HepG2 (cell line): ENCODE results near the gene ZNF556. TPM values are rescaled to one million over a fixed set of nuclear protein-coding genes. Genes with fewer than 3 reads are reported as not detected.

Source experiments
- CHD2 ChIP-seq: IDR thresholded peaks from 2 replicates; pipeline ENCODE4 v1.6.1; 2011; ENCODE audit warnings: low read depth, low read length, improper control_type of control experiment
- EP300 ChIP-seq, 3 experiments: sonication (generic) in 1 of 3; formaldehyde crosslinking in 1 of 3; IDR thresholded peaks; 2 replicates each; pipeline versions ENCODE4 v1.5.1 to v1.6.1; 2011 to 2020; ENCODE audit warnings: low read depth in 2 of 3, low read length in 2 of 3, borderline replicate concordance in 1 of 3, improper control_type of control experiment in 1 of 3, mild to moderate bottlenecking in 1 of 3, missing genetic modification reagents in 1 of 3, moderate library complexity in 1 of 3
- FOSL1 ChIP-seq: sonication (generic); formaldehyde crosslinking; IDR thresholded peaks from 2 replicates; pipeline ENCODE4 v1.9.0; 2021; ENCODE audit warnings: missing genetic modification reagents, borderline replicate concordance
- HDAC1 ChIP-seq: sonication (generic); formaldehyde crosslinking; IDR thresholded peaks from 2 replicates; pipeline ENCODE4 v1.5.1; 2020; ENCODE audit warnings: mild to moderate bottlenecking, missing genetic modification reagents
- HNRNPK ChIP-seq: fragments of 200-400 bp; formaldehyde crosslinking; IDR thresholded peaks from 2 replicates; pipeline ENCODE4 v1.6.1; 2018; ENCODE audit warnings: low read length, low read depth, moderate library complexity, mild to moderate bottlenecking; ENCODE audit not compliant: poor library complexity, severe bottlenecking
- NR2C2 ChIP-seq: sonication (generic); formaldehyde crosslinking; IDR thresholded peaks from 2 replicates; pipeline ENCODE4 v1.4.0; 2020; ENCODE audit warnings: missing genetic modification reagents, mild to moderate bottlenecking, moderate library complexity, borderline replicate concordance
- PTBP1 ChIP-seq: fragments of 200-400 bp; formaldehyde crosslinking; IDR thresholded peaks from 2 replicates; pipeline ENCODE4 v1.6.1; 2018; ENCODE audit warnings: low read length, low read depth; ENCODE audit not compliant: poor library complexity, severe bottlenecking
- SATB2 ChIP-seq: sonication (generic); formaldehyde crosslinking; IDR thresholded peaks from 2 replicates; pipeline ENCODE4 v1.5.0; 2020; ENCODE audit warnings: missing genetic modification reagents
- TMF1 ChIP-seq: sonication (generic); formaldehyde crosslinking; IDR thresholded peaks from 2 replicates; pipeline ENCODE4 v1.8.1; 2022; ENCODE audit warnings: low read depth, missing genetic modification reagents
- ZBTB20 ChIP-seq: sonication (generic); formaldehyde crosslinking; IDR thresholded peaks from 2 replicates; pipeline ENCODE4 v1.8.1; 2023; ENCODE audit warnings: missing genetic modification reagents, low read depth, mild to moderate bottlenecking, borderline replicate concordance
- ZNF232 ChIP-seq: sonication (generic); formaldehyde crosslinking; IDR thresholded peaks from 2 replicates; pipeline ENCODE4 v1.4.0; 2020; ENCODE audit warnings: missing genetic modification reagents, borderline replicate concordance
- ZNF234 ChIP-seq: sonication (generic); formaldehyde crosslinking; conservative IDR thresholded peaks from 2 replicates; pipeline ENCODE4 v1.5.1; 2020; ENCODE audit warnings: mild to moderate bottlenecking, missing genetic modification reagents
- ZNF251 ChIP-seq: sonication (generic); formaldehyde crosslinking; IDR thresholded peaks from 2 replicates; pipeline ENCODE4 v1.9.0; 2021; ENCODE audit warnings: mild to moderate bottlenecking, missing genetic modification reagents
- ZNF253 ChIP-seq: sonication (generic); formaldehyde crosslinking; IDR thresholded peaks from 2 replicates; pipeline ENCODE4 v1.8.0; 2022; ENCODE audit warnings: mild to moderate bottlenecking, missing genetic modification reagents, borderline replicate concordance
- ZNF263 ChIP-seq: sonication (generic); formaldehyde crosslinking; IDR thresholded peaks from 2 replicates; pipeline ENCODE4 v1.4.0; 2020; ENCODE audit warnings: missing genetic modification reagents
- ZNF383 ChIP-seq: sonication (generic); formaldehyde crosslinking; IDR thresholded peaks from 2 replicates; pipeline ENCODE4 v1.4.0; 2020; ENCODE audit warnings: missing genetic modification reagents, mild to moderate bottlenecking, borderline replicate concordance
- ZSCAN20 ChIP-seq: sonication (generic); formaldehyde crosslinking; IDR thresholded peaks from 2 replicates; pipeline ENCODE4 v1.4.0; 2020; ENCODE audit warnings: missing genetic modification reagents, mild to moderate bottlenecking, borderline replicate concordance
- polyA plus RNA-seq, 8 experiments: library from polyadenylated mRNA; depleted of rRNA in 3 of 8; stranded (reverse) in 7 of 8; unstranded in 1 of 8; fragments of >200 nt; fragmentation: Illumina TruSeq in 4 of 8; extraction: Trizol in 4 of 8; gene quantifications; 2 replicates each; pipeline versions ENCODE4 v1.2.1 to v1.2.3, GENCODE V29; 2011 to 2016; ENCODE audit warnings: low read depth in 4 of 8, missing spikeins in 1 of 8, mixed read lengths in 1 of 8; ENCODE audit not compliant: insufficient read depth in 1 of 8
- total RNA-seq, 5 experiments: library from RNA; depleted of rRNA; stranded (reverse); fragments of >200 nt; fragmentation: Illumina TruSeq; extraction: Trizol; gene quantifications; 2 replicates each; pipeline ENCODE4 v1.2.3, GENCODE V29; 2016; ENCODE audit warnings: low read depth in 1 of 5
- TF ChIP-seq, protein P1 (sequence below): sonication (generic); formaldehyde crosslinking; IDR thresholded peaks from 2 replicates; pipeline ENCODE4 v1.5.1; 2020; ENCODE audit warnings: mild to moderate bottlenecking, missing genetic modification reagents, moderate library complexity
- TF ChIP-seq, protein P2 (sequence below): sonication (generic); formaldehyde crosslinking; IDR thresholded peaks from 2 replicates; pipeline ENCODE4 v1.5.0; 2020; ENCODE audit warnings: missing genetic modification reagents
- TF ChIP-seq, protein P3 (sequence below): sonication (generic); formaldehyde crosslinking; conservative IDR thresholded peaks from 2 replicates; pipeline ENCODE4 v1.8.0; 2022; ENCODE audit warnings: missing genetic modification reagents

ZNF556 gene
- total and polyA plus RNA-seq, 2 of the 13 experiments (the other 11 are each of a cell fraction or from before 2014, with no cell fraction given) = 4.2 to 28.6 TPM

DNA sequence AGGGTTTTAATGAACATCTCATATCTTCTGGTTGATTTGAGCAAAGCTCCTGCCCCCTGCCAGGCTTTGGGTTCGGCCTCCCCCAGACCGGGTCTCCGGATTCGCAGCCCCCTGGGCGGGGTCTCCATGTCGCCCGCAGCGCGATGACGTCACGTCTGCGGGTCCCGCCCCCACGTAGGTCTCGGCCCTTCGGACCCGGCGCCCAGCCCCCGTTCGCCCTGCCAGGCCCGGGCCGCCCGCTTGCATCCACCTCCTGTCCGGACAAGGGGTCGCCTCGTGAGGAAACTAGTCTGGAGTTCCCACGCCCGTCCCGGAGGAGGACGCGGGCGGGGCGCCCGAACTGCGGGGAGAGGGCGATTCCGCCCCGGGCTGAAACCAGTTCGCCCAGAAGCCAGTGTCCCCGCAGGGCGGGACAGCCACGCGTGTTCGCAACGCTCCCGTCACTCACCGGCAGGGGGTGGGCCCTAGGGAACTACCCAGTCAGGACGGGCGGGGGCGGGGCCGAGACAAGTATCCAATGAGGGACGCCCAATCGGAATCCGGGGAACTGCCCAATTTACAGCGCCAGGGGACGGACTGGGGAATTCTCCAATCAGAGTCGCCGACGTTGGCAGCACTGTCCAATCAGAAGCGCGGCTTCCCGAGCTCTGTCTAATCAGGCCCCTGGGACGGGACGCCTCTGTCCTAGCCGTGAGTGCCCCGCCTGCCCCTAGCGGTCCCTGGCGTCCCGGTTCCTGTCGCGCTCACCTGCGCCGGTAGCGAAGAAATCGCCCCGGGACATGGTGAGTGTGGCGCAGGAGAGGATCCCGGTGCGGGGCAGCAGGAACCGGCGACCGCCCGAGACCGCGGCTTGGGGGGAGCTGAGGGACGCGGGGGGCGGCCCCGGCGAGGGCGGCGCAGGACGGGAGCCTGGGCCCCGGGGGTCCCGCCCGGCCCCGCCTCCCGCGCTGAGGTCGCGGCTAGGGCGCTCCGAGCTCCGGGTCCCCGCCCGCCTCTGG lies 26.0 kb upstream of the ZNF556 start, which contains the start of gene ZNF555 (continued):
- no peak for TF ChIP-seq HNRNPK
- TF ChIP-seq HDAC1 (CRISPR knock-in tag) = peak; percentile 98
- TF ChIP-seq, protein P1, sequence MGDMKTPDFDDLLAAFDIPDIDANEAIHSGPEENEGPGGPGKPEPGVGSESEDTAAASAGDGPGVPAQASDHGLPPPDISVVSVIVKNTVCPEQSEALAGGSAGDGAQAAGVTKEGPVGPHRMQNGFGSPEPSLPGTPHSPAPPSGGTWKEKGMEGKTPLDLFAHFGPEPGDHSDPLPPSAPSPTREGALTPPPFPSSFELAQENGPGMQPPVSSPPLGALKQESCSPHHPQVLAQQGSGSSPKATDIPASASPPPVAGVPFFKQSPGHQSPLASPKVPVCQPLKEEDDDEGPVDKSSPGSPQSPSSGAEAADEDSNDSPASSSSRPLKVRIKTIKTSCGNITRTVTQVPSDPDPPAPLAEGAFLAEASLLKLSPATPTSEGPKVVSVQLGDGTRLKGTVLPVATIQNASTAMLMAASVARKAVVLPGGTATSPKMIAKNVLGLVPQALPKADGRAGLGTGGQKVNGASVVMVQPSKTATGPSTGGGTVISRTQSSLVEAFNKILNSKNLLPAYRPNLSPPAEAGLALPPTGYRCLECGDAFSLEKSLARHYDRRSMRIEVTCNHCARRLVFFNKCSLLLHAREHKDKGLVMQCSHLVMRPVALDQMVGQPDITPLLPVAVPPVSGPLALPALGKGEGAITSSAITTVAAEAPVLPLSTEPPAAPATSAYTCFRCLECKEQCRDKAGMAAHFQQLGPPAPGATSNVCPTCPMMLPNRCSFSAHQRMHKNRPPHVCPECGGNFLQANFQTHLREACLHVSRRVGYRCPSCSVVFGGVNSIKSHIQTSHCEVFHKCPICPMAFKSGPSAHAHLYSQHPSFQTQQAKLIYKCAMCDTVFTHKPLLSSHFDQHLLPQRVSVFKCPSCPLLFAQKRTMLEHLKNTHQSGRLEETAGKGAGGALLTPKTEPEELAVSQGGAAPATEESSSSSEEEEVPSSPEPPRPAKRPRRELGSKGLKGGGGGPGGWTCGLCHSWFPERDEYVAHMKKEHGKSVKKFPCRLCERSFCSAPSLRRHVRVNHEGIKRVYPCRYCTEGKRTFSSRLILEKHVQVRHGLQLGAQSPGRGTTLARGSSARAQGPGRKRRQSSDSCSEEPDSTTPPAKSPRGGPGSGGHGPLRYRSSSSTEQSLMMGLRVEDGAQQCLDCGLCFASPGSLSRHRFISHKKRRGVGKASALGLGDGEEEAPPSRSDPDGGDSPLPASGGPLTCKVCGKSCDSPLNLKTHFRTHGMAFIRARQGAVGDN (CRISPR knock-in tag) = peak; percentile 88
- TF ChIP-seq PTBP1 = peak; percentile 57
- TF ChIP-seq ZNF232 (CRISPR knock-in tag) = peak; percentile 77; the same call in 1 of the 2 replicates
- TF ChIP-seq NR2C2 (CRISPR knock-in tag) = peak; percentile 27; the same call in 1 of the 2 replicates
- TF ChIP-seq CHD2 = 0 out of 2 replicates have a peak, but pooled peaks have one; percentile 10
- peak; percentile 75; the same call in 1 of the 2 replicates for TF ChIP-seq TMF1 (CRISPR knock-in tag)
- TF ChIP-seq ZNF251 (CRISPR knock-in tag) = no peak
- no peak for TF ChIP-seq FOSL1 (CRISPR knock-in tag)
- TF ChIP-seq ZSCAN20 (CRISPR knock-in tag) = no peak
- TF ChIP-seq ZNF383 (CRISPR knock-in tag) = peak; percentile 91; the same call in 1 of the 2 replicates
- 0 out of 2 replicates have a peak, but pooled peaks have one; percentile 49 for TF ChIP-seq SATB2 (CRISPR knock-in tag)
- TF ChIP-seq ZBTB20 (CRISPR knock-in tag) = no peak
- no peak for TF ChIP-seq ZNF253 (CRISPR knock-in tag)
- TF ChIP-seq, protein P2, sequence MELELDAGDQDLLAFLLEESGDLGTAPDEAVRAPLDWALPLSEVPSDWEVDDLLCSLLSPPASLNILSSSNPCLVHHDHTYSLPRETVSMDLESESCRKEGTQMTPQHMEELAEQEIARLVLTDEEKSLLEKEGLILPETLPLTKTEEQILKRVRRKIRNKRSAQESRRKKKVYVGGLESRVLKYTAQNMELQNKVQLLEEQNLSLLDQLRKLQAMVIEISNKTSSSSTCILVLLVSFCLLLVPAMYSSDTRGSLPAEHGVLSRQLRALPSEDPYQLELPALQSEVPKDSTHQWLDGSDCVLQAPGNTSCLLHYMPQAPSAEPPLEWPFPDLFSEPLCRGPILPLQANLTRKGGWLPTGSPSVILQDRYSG (CRISPR knock-in tag) = peak; percentile 68; the same call in 1 of the 2 replicates
- TF ChIP-seq ZNF234 = no peak
- TF ChIP-seq, protein P3, sequence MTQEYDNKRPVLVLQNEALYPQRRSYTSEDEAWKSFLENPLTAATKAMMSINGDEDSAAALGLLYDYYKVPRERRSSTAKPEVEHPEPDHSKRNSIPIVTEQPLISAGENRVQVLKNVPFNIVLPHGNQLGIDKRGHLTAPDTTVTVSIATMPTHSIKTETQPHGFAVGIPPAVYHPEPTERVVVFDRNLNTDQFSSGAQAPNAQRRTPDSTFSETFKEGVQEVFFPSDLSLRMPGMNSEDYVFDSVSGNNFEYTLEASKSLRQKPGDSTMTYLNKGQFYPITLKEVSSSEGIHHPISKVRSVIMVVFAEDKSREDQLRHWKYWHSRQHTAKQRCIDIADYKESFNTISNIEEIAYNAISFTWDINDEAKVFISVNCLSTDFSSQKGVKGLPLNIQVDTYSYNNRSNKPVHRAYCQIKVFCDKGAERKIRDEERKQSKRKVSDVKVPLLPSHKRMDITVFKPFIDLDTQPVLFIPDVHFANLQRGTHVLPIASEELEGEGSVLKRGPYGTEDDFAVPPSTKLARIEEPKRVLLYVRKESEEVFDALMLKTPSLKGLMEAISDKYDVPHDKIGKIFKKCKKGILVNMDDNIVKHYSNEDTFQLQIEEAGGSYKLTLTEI (CRISPR knock-in tag) = no peak
- TF ChIP-seq ZNF263 = 0 out of 2 replicates have a peak, but pooled peaks have one; percentile 23
- TF ChIP-seq EP300 (IDR thresholded peaks at IDR 0.05; ENCODE audit: low read depth in 2 of 2, low read length in 2 of 2) = no peak
- 0 out of 2 replicates have a peak, but pooled peaks have one; percentile 16 for TF ChIP-seq EP300 (CRISPR knock-in tag; IDR thresholded peaks at IDR 0.05; ENCODE audit: borderline replicate concordance)
